IMR-90 (cell line): ENCODE data around the gene CDO1. TPM values are rescaled to one million over a fixed set of nuclear protein-coding genes. Genes with fewer than 3 reads are reported as not detected.
A peak's percentile ranks its signal among the peaks of the same experiment; 100 is the strongest.

Source experiments
- ATAC-seq: fragments of 200-7000 bp; cut with Tn5 transposase; 2 replicates; pipeline ENCODE4 v1.9.1; 2020; ENCODE audit warnings: low read depth, mild to moderate bottlenecking, moderate library complexity
- BruUV-seq: library from RNA; stranded (reverse); fragments of 400-500 nt; replicated peaks from 2 replicates; lab custom pipeline; 2021; lab: Mats Ljungman, UMichigan
- CTCF ChIA-PET: fragments of 300-600 bp; formaldehyde crosslinking; extraction: SDS; loops from one replicate; lab custom pipeline; 2021; ENCODE audit warnings: antibody characterized with exemption; lab: Yijun Ruan, JAX
- POLR2A ChIA-PET: fragments of 300-600 bp; sonication (Branson Sonifier 250); formaldehyde crosslinking; loops from one replicate; lab custom pipeline; 2022; ENCODE audit warnings: antibody characterized with exemption; ENCODE audit not compliant: unreplicated experiment; lab: Charles Lee
- DNase-seq: peaks from one replicate; pipeline ENCODE4 v3.0.0; 2013
- H2AFZ ChIP-seq: replicated peaks from 2 replicates; pipeline ENCODE3; 2013; ENCODE audit warnings: low read length, mild to moderate bottlenecking; ENCODE audit not compliant: poor library complexity
- H2AK5ac ChIP-seq: 2 replicates; pipeline ENCODE4 v1.6.1; 2013; ENCODE audit warnings: low read depth, low read length, inconsistent platforms
- H2AK9ac ChIP-seq: replicated peaks from 2 replicates; pipeline ENCODE3; 2013; ENCODE audit warnings: mild to moderate bottlenecking, low read depth, low read length, moderate library complexity; ENCODE audit not compliant: poor library complexity
- H2BK120ac ChIP-seq: 2 replicates; pipeline ENCODE4 v1.6.1; 2013; ENCODE audit warnings: low read depth, low read length, inconsistent platforms
- H2BK15ac ChIP-seq: 3 replicates; pipeline ENCODE4 v1.6.1; 2013; ENCODE audit warnings: low read depth, low read length, inconsistent platforms
- H2BK20ac ChIP-seq: 2 replicates; pipeline ENCODE4 v1.6.1; 2013; ENCODE audit warnings: low read depth, mild to moderate bottlenecking, inconsistent platforms, low read length, moderate library complexity
- H2BK5ac ChIP-seq: 2 replicates; pipeline ENCODE4 v1.6.1; 2013; ENCODE audit warnings: mild to moderate bottlenecking, low read depth, low read length, inconsistent platforms; ENCODE audit not compliant: poor library complexity, severe bottlenecking
- H3K14ac ChIP-seq: replicated peaks from 2 replicates; pipeline ENCODE4 v1.6.1; 2013; ENCODE audit warnings: low read depth, low read length, inconsistent platforms
- H3K18ac ChIP-seq: 2 replicates; pipeline ENCODE4 v1.6.1; 2013; ENCODE audit warnings: low read depth, low read length, control low read depth
- H3K23ac ChIP-seq: 2 replicates; pipeline ENCODE4 v1.6.1; 2013; ENCODE audit warnings: low read depth, low read length, inconsistent platforms
- H3K27ac ChIP-seq: 2 replicates; pipeline ENCODE4 v1.5.1; 2013; ENCODE audit warnings: mild to moderate bottlenecking, control low read depth, low read length; ENCODE audit not compliant: insufficient read depth
- H3K27me3 ChIP-seq: 2 replicates; pipeline ENCODE4 v1.6.1; 2013; ENCODE audit warnings: low read length; ENCODE audit not compliant: control insufficient read depth, insufficient read depth
- H3K36me3 ChIP-seq: 2 replicates; pipeline ENCODE4 v1.6.1; 2013; ENCODE audit warnings: low read length, mixed read lengths; ENCODE audit not compliant: control insufficient read depth, insufficient read depth
- H3K4ac ChIP-seq: 2 replicates; pipeline ENCODE4 v1.6.1; 2013; ENCODE audit warnings: low read depth, low read length, inconsistent platforms
- H3K4me1 ChIP-seq: 2 replicates; pipeline ENCODE4 v1.6.1; 2013; ENCODE audit warnings: low read length, mixed read lengths; ENCODE audit not compliant: control insufficient read depth, insufficient read depth
- H3K4me2 ChIP-seq: 2 replicates; pipeline ENCODE4 v1.6.1; 2013; ENCODE audit warnings: low read depth, mild to moderate bottlenecking, control low read depth, low read length, moderate library complexity
- H3K4me3 ChIP-seq: 2 replicates; pipeline ENCODE4 v1.5.1; 2013; ENCODE audit warnings: low read depth, mild to moderate bottlenecking, control low read depth, low read length, moderate library complexity; ENCODE audit not compliant: insufficient read depth
- H3K56ac ChIP-seq: 2 replicates; pipeline ENCODE4 v1.6.1; 2013; ENCODE audit warnings: low read length, inconsistent platforms; ENCODE audit not compliant: insufficient read depth; ENCODE audit errors: extremely low read depth
- H3K79me1 ChIP-seq, 2 experiments: 2 replicates each; pipeline ENCODE4 v1.6.1; 2013; ENCODE audit warnings: low read length in 2 of 2, inconsistent platforms in 1 of 2, low read depth in 1 of 2
- H3K9ac ChIP-seq: 2 replicates; pipeline ENCODE4 v1.6.1; 2013; ENCODE audit warnings: low read depth, low read length, control low read depth
- H3K9me1 ChIP-seq: 2 replicates; pipeline ENCODE4 v1.6.1; 2013; ENCODE audit warnings: low read length, inconsistent platforms; ENCODE audit not compliant: insufficient read depth
- H3K9me3 ChIP-seq: 2 replicates; pipeline ENCODE4 v1.6.1; 2013; ENCODE audit warnings: low read length; ENCODE audit not compliant: control insufficient read depth, insufficient read depth
- H4K20me1 ChIP-seq: 2 replicates; pipeline ENCODE4 v1.6.1; 2013; ENCODE audit warnings: low read length, inconsistent platforms; ENCODE audit not compliant: insufficient read depth
- H4K5ac ChIP-seq: 2 replicates; pipeline ENCODE4 v1.6.1; 2013; ENCODE audit warnings: mild to moderate bottlenecking, low read depth, low read length, control low read depth
- H4K8ac ChIP-seq, 2 experiments: 2 replicates each; pipeline ENCODE4 v1.6.1; 2013; ENCODE audit warnings: low read depth in 2 of 2, low read length in 2 of 2, control low read depth in 1 of 2, inconsistent platforms in 1 of 2
- H4K91ac ChIP-seq: 2 replicates; pipeline ENCODE4 v1.6.1; 2013; ENCODE audit warnings: low read depth, low read length, inconsistent platforms; ENCODE audit not compliant: insufficient read depth
- BHLHE40 ChIP-seq: fragments of 150-350 bp; IDR thresholded peaks from 2 replicates; pipeline ENCODE4 v1.6.1; 2016; ENCODE audit warnings: mild to moderate bottlenecking, low read depth, low read length
- CEBPB ChIP-seq: IDR thresholded peaks from 2 replicates; pipeline ENCODE4 v1.6.1; 2012; ENCODE audit warnings: low read depth, low read length, improper control_type of control experiment
- CHD1 ChIP-seq: IDR thresholded peaks from 2 replicates; pipeline ENCODE4 v1.6.1; 2012; ENCODE audit warnings: low read depth, low read length, improper control_type of control experiment
- CTCF ChIP-seq: conservative IDR thresholded peaks from 2 replicates; pipeline ENCODE4 v1.5.1; 2012; ENCODE audit warnings: mild to moderate bottlenecking, low read depth, low read length, improper control_type of control experiment
- FOS ChIP-seq: fragments of 150-350 bp; IDR thresholded peaks from 2 replicates; pipeline ENCODE4 v1.6.1; 2016; ENCODE audit warnings: low read depth, low read length
- MAFK ChIP-seq: IDR thresholded peaks from 2 replicates; pipeline ENCODE4 v1.6.1; 2012; ENCODE audit warnings: low read depth, low read length, improper control_type of control experiment
- MAZ ChIP-seq: IDR thresholded peaks from 2 replicates; pipeline ENCODE4 v1.6.1; 2012; ENCODE audit warnings: low read depth, mild to moderate bottlenecking, low read length, improper control_type of control experiment, moderate library complexity, borderline replicate concordance
- MXI1 ChIP-seq: IDR thresholded peaks from 2 replicates; pipeline ENCODE4 v1.6.1; 2012; ENCODE audit warnings: low read depth, mild to moderate bottlenecking, low read length, moderate library complexity, borderline replicate concordance
- NFE2L2 ChIP-seq: fragments of 150-350 bp; IDR thresholded peaks from 2 replicates; pipeline ENCODE4 v1.6.1; 2016; ENCODE audit warnings: low read depth, mild to moderate bottlenecking, low read length
- POLR2A ChIP-seq: IDR thresholded peaks from 2 replicates; pipeline ENCODE4 v1.6.1; 2012; ENCODE audit warnings: mild to moderate bottlenecking, low read depth, low read length
- RAD21 ChIP-seq: IDR thresholded peaks from 2 replicates; pipeline ENCODE4 v1.6.1; 2012; ENCODE audit warnings: low read length, improper control_type of control experiment
- RCOR1 ChIP-seq: IDR thresholded peaks from 2 replicates; pipeline ENCODE4 v1.6.1; 2012; ENCODE audit warnings: mild to moderate bottlenecking, low read length, improper control_type of control experiment; ENCODE audit not compliant: insufficient replicate concordance
- RFX5 ChIP-seq: IDR thresholded peaks from 2 replicates; pipeline ENCODE4 v1.8.0; 2012; ENCODE audit warnings: low read depth, mild to moderate bottlenecking, low read length, moderate library complexity
- SMC3 ChIP-seq: fragments of 150-350 bp; IDR thresholded peaks from 2 replicates; pipeline ENCODE4 v1.6.1; 2016; ENCODE audit warnings: low read depth, mild to moderate bottlenecking, antibody characterized with exemption, low read length, moderate library complexity
- WGBS, 2 experiments: methylation state at CpG; one replicate each; pipeline versions ENCODE4 v1.1.5 to v1.1.7; 2013; ENCODE audit warnings: missing lambda C conversion rate in 2 of 2; ENCODE audit not compliant: insufficient read length in 1 of 2; ENCODE audit errors: extremely low coverage in 2 of 2; 5-methylcytosine and 5-hydroxymethylcytosine counted together
- dilution Hi-C: fragments of 300-500 bp; cut with HindIII; formaldehyde crosslinking; loops from one replicate; pipeline ENCODE4 v1.14.3; 2018; ENCODE audit warnings: low sequenced_read_pairs; ENCODE audit not compliant: unreplicated experiment
- in situ Hi-C: fragments of 300-500 bp; cut with MboI; formaldehyde crosslinking; loops from 3 replicates; pipeline ENCODE4 v1.14.3; 2019; ENCODE audit warnings: low sequenced_read_pairs, inconsistent platforms, mixed read lengths
- intact Hi-C: fragments of 100-400 bp; cut with micrococcal nuclease; formaldehyde crosslinking; loops from 2 replicates; pipeline ENCODE4 v1.10.0; 2022
- polyA plus RNA-seq, 3 experiments: library from polyadenylated mRNA; depleted of rRNA; stranded (reverse); fragments of >200 nt; gene quantifications; 2 replicates each; pipeline ENCODE4 v1.2.3, GENCODE V29; 2012; ENCODE audit warnings: low replicate concordance in 1 of 3
- total RNA-seq: library from RNA; depleted of rRNA; stranded (reverse); fragments of >200 nt; gene quantifications from 2 replicates; pipeline ENCODE4 v1.2.3, GENCODE V29; 2012
- TF ChIP-seq, protein P1 (sequence below): fragments of 150-350 bp; IDR thresholded peaks from 2 replicates; pipeline ENCODE4 v1.6.1; 2016; ENCODE audit warnings: low read depth, mild to moderate bottlenecking, low read length, moderate library complexity, borderline replicate concordance
- TF ChIP-seq, protein P2 (sequence below): fragments of 150-350 bp; IDR thresholded peaks from 2 replicates; pipeline ENCODE4 v1.6.1; 2017; ENCODE audit warnings: mild to moderate bottlenecking, antibody characterized with exemption, low read length, low read depth

Gene CDO1
- total and polyA plus RNA-seq, 2 of the 4 experiments (the other 2 are of a cell fraction), result 4.8 to 8.6 TPM

DNA sequence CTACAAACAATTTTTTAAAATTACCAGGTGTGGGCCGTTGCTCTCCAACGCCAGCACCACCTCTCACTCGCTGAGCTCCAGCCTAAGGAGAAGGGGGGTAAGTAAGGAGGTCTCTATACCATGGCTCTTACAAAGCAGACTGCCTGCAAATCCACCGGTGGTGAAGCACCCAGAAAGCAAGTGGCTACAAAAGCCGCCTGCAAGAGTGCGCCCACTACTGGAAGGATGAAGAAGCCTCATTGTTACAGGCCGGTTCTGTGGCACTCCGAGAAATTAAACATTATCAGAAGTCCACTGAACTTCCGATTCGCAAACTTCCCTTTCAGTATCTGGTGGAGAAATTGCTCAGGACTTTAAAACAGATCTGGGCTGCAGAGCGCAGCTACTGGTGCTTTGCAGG, 46.0 kb downstream of the CDO1 start:
- Histone ChIP-seq H2AK5ac (no peak overlapping the region), H3K27me3 (peaks cover 1% of the 10 kb centered on the region; the same call in 1 of the 2 replicates), H3K79me1 (no peaks in the 10 kb centered on the region), H3K4ac (no peak overlapping the region), H4K20me1 (no peaks in the 10 kb centered on the region), H3K9ac (no peak overlapping the region), H3K4me1 (no peaks in the 10 kb centered on the region), H3K4me2 (no peak overlapping the region), H3K56ac (no peak overlapping the region), H3K14ac (no peak overlapping the region), H3K36me3 (no peaks in the 10 kb centered on the region), H2BK15ac (no peak overlapping the region), H3K18ac (no peak overlapping the region), H3K27ac (no peak overlapping the region), H4K91ac (no peak overlapping the region), H2BK5ac (no peak overlapping the region), H4K8ac (no peak overlapping the region), H3K4me3 (no peak overlapping the region), H4K5ac (no peak overlapping the region), H2BK20ac (no peak overlapping the region), H3K23ac (no peak overlapping the region), H3K9me1 (no peaks in the 10 kb centered on the region), H2AK9ac (no peak overlapping the region), H2BK120ac (no peak overlapping the region), H2AFZ (no peak overlapping the region), H3K9me3 (no peaks in the 10 kb centered on the region)
- intact Hi-C loops, result loop anchor here (1.0 kb wide), 1 partner anchor 136 kb away; no protein-coding TSS in a partner anchor
- CTCF ChIA-PET, result no interaction called here
- BruUV-seq, result no TSS peak
- POLR2A ChIA-PET, result no interaction called here
- in situ Hi-C loops, result no loop called here
- no peak for ATAC-seq
- WGBS, 2 experiments, result 66% methylated on average over 4 of the region's 11 CpGs; no CpG with 5 or more reads in 1 of the 2 experiments
- dilution Hi-C loops, result no loop called here
- TF ChIP-seq RCOR1 (no peak), POLR2A (no peak), MAFK (no peak), MXI1 (no peak), BHLHE40 (no peak), RFX5 (no peak), RAD21 (peak; percentile 27), SMC3 (0 out of 2 replicates have a peak, but pooled peaks have one; percentile 8), NFE2L2 (no peak), CTCF (peak; percentile 38), CEBPB (no peak), CHD1 (no peak), MAZ (no peak), FOS (no peak)
- TF ChIP-seq, protein P1, sequence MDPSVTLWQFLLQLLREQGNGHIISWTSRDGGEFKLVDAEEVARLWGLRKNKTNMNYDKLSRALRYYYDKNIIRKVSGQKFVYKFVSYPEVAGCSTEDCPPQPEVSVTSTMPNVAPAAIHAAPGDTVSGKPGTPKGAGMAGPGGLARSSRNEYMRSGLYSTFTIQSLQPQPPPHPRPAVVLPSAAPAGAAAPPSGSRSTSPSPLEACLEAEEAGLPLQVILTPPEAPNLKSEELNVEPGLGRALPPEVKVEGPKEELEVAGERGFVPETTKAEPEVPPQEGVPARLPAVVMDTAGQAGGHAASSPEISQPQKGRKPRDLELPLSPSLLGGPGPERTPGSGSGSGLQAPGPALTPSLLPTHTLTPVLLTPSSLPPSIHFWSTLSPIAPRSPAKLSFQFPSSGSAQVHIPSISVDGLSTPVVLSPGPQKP, result no peak
- TF ChIP-seq, protein P2, sequence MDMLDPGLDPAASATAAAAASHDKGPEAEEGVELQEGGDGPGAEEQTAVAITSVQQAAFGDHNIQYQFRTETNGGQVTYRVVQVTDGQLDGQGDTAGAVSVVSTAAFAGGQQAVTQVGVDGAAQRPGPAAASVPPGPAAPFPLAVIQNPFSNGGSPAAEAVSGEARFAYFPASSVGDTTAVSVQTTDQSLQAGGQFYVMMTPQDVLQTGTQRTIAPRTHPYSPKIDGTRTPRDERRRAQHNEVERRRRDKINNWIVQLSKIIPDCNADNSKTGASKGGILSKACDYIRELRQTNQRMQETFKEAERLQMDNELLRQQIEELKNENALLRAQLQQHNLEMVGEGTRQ, result no peak
- DNase-seq, result peak; percentile 3
